Effector memory CD4-positive, alpha-beta T cell (primary cell): ENCODE results near the gene MTHFSD.
"Not testable (repeated sequence)": the region's sequence is repeated elsewhere in the genome, so short reads cannot be mapped to it uniquely, and the experiment has no call there.

Source experiments
- DNase-seq, 3 donors: peaks; one replicate each; pipeline ENCODE4 v3.0.0-alpha.2; 2020
- H3K27ac ChIP-seq: 2 replicates; pipeline ENCODE4 v1.7.0; 2013; ENCODE audit warnings: mild to moderate bottlenecking, low read length, moderate library complexity; ENCODE audit not compliant: insufficient read depth, poor library complexity, severe bottlenecking
- H3K27me3 ChIP-seq: replicated peaks from 2 replicates; pipeline ENCODE4 v1.7.0; 2013; ENCODE audit warnings: mild to moderate bottlenecking, low read length; ENCODE audit not compliant: insufficient read depth, control insufficient read depth, poor library complexity, severe bottlenecking
- H3K36me3 ChIP-seq: 2 replicates; pipeline ENCODE4 v1.7.0; 2013; ENCODE audit warnings: mild to moderate bottlenecking, low read length, moderate library complexity; ENCODE audit not compliant: control insufficient read depth, insufficient read depth
- H3K4me1 ChIP-seq: 2 replicates; pipeline ENCODE4 v1.7.0; 2013; ENCODE audit warnings: low read length, mild to moderate bottlenecking; ENCODE audit not compliant: control insufficient read depth, insufficient read depth, poor library complexity, severe bottlenecking
- H3K4me3 ChIP-seq: 2 replicates; pipeline ENCODE4 v1.7.0; 2013; ENCODE audit warnings: low read length, low read depth, mild to moderate bottlenecking; ENCODE audit not compliant: insufficient read depth, poor library complexity, severe bottlenecking
- H3K9me3 ChIP-seq: 2 replicates; pipeline ENCODE4 v1.7.0; 2013; ENCODE audit warnings: mild to moderate bottlenecking, low read length, moderate library complexity; ENCODE audit not compliant: control insufficient read depth

The MTHFSD gene

GRCh38 chr16:86594721-86595120 is 39.7 kb upstream of the MTHFSD start:
- Histone ChIP-seq H3K27ac (no peak overlapping the region), H3K9me3 (no peaks in the 10 kb centered on the region), H3K4me1 (no peaks in the 10 kb centered on the region), H3K4me3 (no peak overlapping the region), H3K36me3 (no peaks in the 10 kb centered on the region), H3K27me3 (no peaks in the 10 kb centered on the region)
- no peak for DNase-seq

- no peak overlapping the region for H3K27ac ChIP-seq
- H3K4me3 ChIP-seq: no peak overlapping the region
- no peaks in the 10 kb centered on the region for H3K27me3 ChIP-seq
- H3K36me3 ChIP-seq: no peaks in the 10 kb centered on the region
- no peak for DNase-seq
- H3K4me1 ChIP-seq: no peaks in the 10 kb centered on the region
- no peaks in the 10 kb centered on the region for H3K9me3 ChIP-seq
These were observed 39.0 kb upstream of the MTHFSD start for GRCh38 chr16:86593913-86594620.

GRCh38 chr16:86591270-86591669 is 36.2 kb upstream of the MTHFSD start:
- no peak overlapping the region for H3K27ac ChIP-seq
- H3K4me3 ChIP-seq: no peak overlapping the region
- no peaks in the 10 kb centered on the region for H3K4me1 ChIP-seq
- no peak for DNase-seq
- no peaks in the 10 kb centered on the region for H3K36me3 ChIP-seq
- no peaks in the 10 kb centered on the region for H3K9me3 ChIP-seq
- H3K27me3 ChIP-seq: no peaks in the 10 kb centered on the region

- Histone ChIP-seq H3K4me3 (no peak overlapping the region), H3K36me3 (no peaks in the 10 kb centered on the region), H3K4me1 (no peaks in the 10 kb centered on the region), H3K27ac (no peak overlapping the region), H3K9me3 (no peaks in the 10 kb centered on the region), H3K27me3 (no peaks in the 10 kb centered on the region)
- no peak for DNase-seq
These were observed 35.6 kb upstream of the MTHFSD start for GRCh38 chr16:86590501-86591144.

GRCh38 chr16:86587955-86588354 is 32.9 kb upstream of the MTHFSD start:
- H3K27ac ChIP-seq, H3K4me3 ChIP-seq, H3K9me3 ChIP-seq, H3K27me3 ChIP-seq, DNase-seq, H3K36me3 ChIP-seq, H3K4me1 ChIP-seq: not testable (repeated sequence)

- Histone ChIP-seq H3K36me3 (no peaks in the 10 kb centered on the region), H3K27ac (no peak overlapping the region), H3K27me3 (peaks cover 3% of the 10 kb centered on the region), H3K4me3 (no peak overlapping the region), H3K9me3 (no peaks in the 10 kb centered on the region), H3K4me1 (no peaks in the 10 kb centered on the region)
- DNase-seq: no peak
These were observed 32.5 kb upstream of the MTHFSD start for GRCh38 chr16:86587487-86587886.

- Histone ChIP-seq H3K4me1 (no peaks in the 10 kb centered on the region), H3K4me3 (no peak overlapping the region), H3K27me3 (peaks cover 3% of the 10 kb centered on the region), H3K36me3 (no peaks in the 10 kb centered on the region), H3K27ac (no peak overlapping the region), H3K9me3 (no peaks in the 10 kb centered on the region)
- DNase-seq: no peak
These were observed 31.0 kb upstream of the MTHFSD start for GRCh38 chr16:86585821-86586611.

GRCh38 chr16:86584726-86585721 is 30.0 kb upstream of the MTHFSD start:
- no peak overlapping the region for H3K4me3 ChIP-seq
- H3K36me3 ChIP-seq: no peaks in the 10 kb centered on the region
- no peaks in the 10 kb centered on the region for H3K4me1 ChIP-seq
- no peak overlapping the region for H3K27ac ChIP-seq
- peaks cover 3% of the 10 kb centered on the region for H3K27me3 ChIP-seq
- H3K9me3 ChIP-seq: no peaks in the 10 kb centered on the region
- DNase-seq: no peak

- peaks cover 3% of the 10 kb centered on the region for H3K27me3 ChIP-seq
- no peaks in the 10 kb centered on the region for H3K9me3 ChIP-seq
- H3K4me3 ChIP-seq: no peak overlapping the region
- no peaks in the 10 kb centered on the region for H3K4me1 ChIP-seq
- H3K27ac ChIP-seq: no peak overlapping the region
- DNase-seq: no peak
- H3K36me3 ChIP-seq: no peaks in the 10 kb centered on the region
These were observed 29.1 kb upstream of the MTHFSD start for GRCh38 chr16:86584071-86584685.
